Retinal pigment epithelial cell (primary cell): ENCODE data around the gene LMTK3.

Experiments used
- DNase-seq: peaks from one replicate; pipeline ENCODE4 v3.0.0-alpha.2; 2010; ENCODE audit warnings: low read depth
- H3K4me3 ChIP-seq: 2 replicates; pipeline ENCODE4 v1.5.1; 2011; ENCODE audit warnings: mild to moderate bottlenecking, low read length, control low read depth, moderate library complexity
- TF ChIP-seq, protein P1 (sequence below): conservative IDR thresholded peaks from 2 replicates; pipeline ENCODE4 v1.5.1; 2011; ENCODE audit warnings: low read depth, low read length, control low read depth, inconsistent platforms

Gene LMTK3

GRCh38 chr19:48461982-48462655 lies 49.5 kb downstream of the LMTK3 start:
- TF ChIP-seq, protein P1, sequence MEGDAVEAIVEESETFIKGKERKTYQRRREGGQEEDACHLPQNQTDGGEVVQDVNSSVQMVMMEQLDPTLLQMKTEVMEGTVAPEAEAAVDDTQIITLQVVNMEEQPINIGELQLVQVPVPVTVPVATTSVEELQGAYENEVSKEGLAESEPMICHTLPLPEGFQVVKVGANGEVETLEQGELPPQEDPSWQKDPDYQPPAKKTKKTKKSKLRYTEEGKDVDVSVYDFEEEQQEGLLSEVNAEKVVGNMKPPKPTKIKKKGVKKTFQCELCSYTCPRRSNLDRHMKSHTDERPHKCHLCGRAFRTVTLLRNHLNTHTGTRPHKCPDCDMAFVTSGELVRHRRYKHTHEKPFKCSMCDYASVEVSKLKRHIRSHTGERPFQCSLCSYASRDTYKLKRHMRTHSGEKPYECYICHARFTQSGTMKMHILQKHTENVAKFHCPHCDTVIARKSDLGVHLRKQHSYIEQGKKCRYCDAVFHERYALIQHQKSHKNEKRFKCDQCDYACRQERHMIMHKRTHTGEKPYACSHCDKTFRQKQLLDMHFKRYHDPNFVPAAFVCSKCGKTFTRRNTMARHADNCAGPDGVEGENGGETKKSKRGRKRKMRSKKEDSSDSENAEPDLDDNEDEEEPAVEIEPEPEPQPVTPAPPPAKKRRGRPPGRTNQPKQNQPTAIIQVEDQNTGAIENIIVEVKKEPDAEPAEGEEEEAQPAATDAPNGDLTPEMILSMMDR: no peak
- no peak overlapping the region for H3K4me3 ChIP-seq
- no peak for DNase-seq

GRCh38 chr19:48461651-48461981 lies 50.0 kb downstream of the LMTK3 start:
- TF ChIP-seq, protein P1: no peak
- no peak overlapping the region for H3K4me3 ChIP-seq
- DNase-seq: no peak

DNA sequence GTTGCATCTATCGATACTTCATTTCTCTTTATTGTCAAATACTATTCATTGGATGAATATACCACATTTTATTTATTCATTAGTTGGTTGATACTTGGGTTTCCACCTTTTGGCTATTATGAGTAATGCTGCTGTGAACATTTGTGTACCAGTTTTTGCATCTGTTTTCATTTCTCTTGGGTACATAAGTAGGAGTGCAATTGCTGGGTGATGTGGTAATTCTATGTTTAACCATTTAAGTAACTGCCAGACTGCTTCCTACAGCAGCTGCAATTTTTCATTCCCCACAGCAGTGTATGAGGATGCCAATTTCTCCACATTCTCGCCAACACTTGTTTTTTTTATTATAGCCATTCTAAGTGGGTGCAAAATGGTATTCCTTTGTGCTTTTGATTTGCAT lies 53.6 kb downstream of the LMTK3 start:
- H3K4me3 ChIP-seq: no peak overlapping the region
- TF ChIP-seq, protein P1: no peak
- DNase-seq: no peak

GRCh38 chr19:48456864-48457263 lies 54.8 kb downstream of the LMTK3 start:
- TF ChIP-seq, protein P1: no peak
- no peak for DNase-seq
- no peak overlapping the region for H3K4me3 ChIP-seq

GRCh38 chr19:48455908-48456562 lies 55.6 kb downstream of the LMTK3 start:
- TF ChIP-seq, protein P1: no peak
- no peak for DNase-seq

GRCh38 chr19:48455171-48455907 lies 56.3 kb downstream of the LMTK3 start, which contains the start of gene KCNJ14:
KCNJ14 (plus strand) TSS chr19:48455574; CDS start chr19:48461725, 6,151 bp downstream.
- TF ChIP-seq, protein P1: no peak
- no peak within 1 kb of the TSS for H3K4me3 ChIP-seq
- DNase-seq: no peak

More at GRCh38 chr19:48455908-48456562, 55.6 kb downstream of the LMTK3 start:
- H3K4me3 ChIP-seq: no peak overlapping the region
